Cardiac muscle cell (in vitro differentiated cells and primary cell): ENCODE data around the gene PTCD1. TPM values are rescaled to one million over a fixed set of nuclear protein-coding genes. Genes with fewer than 3 reads are reported as not detected.
"Not testable (repeated sequence)": the region's sequence is repeated elsewhere in the genome, so short reads cannot be mapped to it uniquely, and the experiment has no call there.

Experiments used
- DNase-seq, 2 donors: peaks; one replicate each; pipeline versions ENCODE4 v3.0.0 to v3.0.0-alpha.2; 2010 to 2017; ENCODE audit warnings: low read depth in 1 of 2, low spot score in 1 of 2
- H3K27ac ChIP-seq: fragments of 200-600 bp; sonication (generic); 2 replicates; pipeline ENCODE4 v1.5.1; 2016
- H3K27me3 ChIP-seq: fragments of 200-600 bp; sonication (generic); 2 replicates; pipeline ENCODE4 v1.6.0; 2016; ENCODE audit warnings: control low read depth
- H3K36me3 ChIP-seq: fragments of 200-600 bp; sonication (generic); 2 replicates; pipeline ENCODE4 v1.5.1; 2016; ENCODE audit warnings: control low read depth
- H3K4me1 ChIP-seq: fragments of 200-600 bp; sonication (generic); 2 replicates; pipeline ENCODE4 v1.8.1; 2017; ENCODE audit warnings: low read depth, mild to moderate bottlenecking, mixed run types
- H3K4me3 ChIP-seq: fragments of 200-600 bp; sonication (generic); 2 replicates; pipeline ENCODE4 v1.5.1; 2016; ENCODE audit warnings: mild to moderate bottlenecking
- H3K9me3 ChIP-seq: fragments of 200-600 bp; sonication (generic); 2 replicates; pipeline ENCODE4 v1.5.1; 2017; ENCODE audit warnings: low read depth, mild to moderate bottlenecking, control low read depth
- CTCF ChIP-seq: IDR thresholded peaks from 2 replicates; pipeline ENCODE4 v1.5.1; 2012; ENCODE audit warnings: low read depth, mild to moderate bottlenecking, low read length
- polyA plus RNA-seq: library from polyadenylated mRNA; unstranded; fragments of >200 nt; fragmentation: Nextera tagmentation; extraction: Ambion mirVana; gene quantifications from 2 replicates; pipeline ENCODE4 v1.2.1, GENCODE V29; 2016
- total RNA-seq: library from RNA; depleted of rRNA; stranded (reverse); fragments of >200 nt; gene quantifications from 2 replicates; pipeline ENCODE4 v1.2.3, GENCODE V29; 2016

The PTCD1 gene
- total and polyA plus RNA-seq, 2 experiments from 2014 or later, result 6.1 to 27.9 TPM

GRCh38 chr7:99418260-99418659 lies 20.3 kb downstream of the PTCD1 start:
- H3K27ac ChIP-seq, result no peak overlapping the region
- DNase-seq, result no peak
- no peaks in the 10 kb centered on the region for H3K27me3 ChIP-seq
- no peak overlapping the region for H3K4me3 ChIP-seq
- TF ChIP-seq CTCF, result no peak
- no peaks in the 10 kb centered on the region for H3K4me1 ChIP-seq
- peaks cover 46% of the 10 kb centered on the region for H3K36me3 ChIP-seq
- H3K9me3 ChIP-seq, result no peaks in the 10 kb centered on the region

GRCh38 chr7:99415513-99416127 lies 23.0 kb downstream of the PTCD1 start:
- peak; percentile 50 to 77 for DNase-seq
- H3K36me3 ChIP-seq, result peaks cover 68% of the 10 kb centered on the region
- H3K27ac ChIP-seq, H3K4me3 ChIP-seq, H3K27me3 ChIP-seq, H3K9me3 ChIP-seq, H3K4me1 ChIP-seq: not testable (repeated sequence)
- peak; percentile 68 for TF ChIP-seq CTCF

GRCh38 chr7:99410635-99411034 lies 28.0 kb downstream of the PTCD1 start:
- no peak for TF ChIP-seq CTCF
- Histone ChIP-seq H3K27ac (no peak overlapping the region), H3K9me3 (no peaks in the 10 kb centered on the region), H3K4me3 (no peak overlapping the region), H3K36me3 (peaks cover 34% of the 10 kb centered on the region), H3K4me1 (peaks cover 15% of the 10 kb centered on the region), H3K27me3 (no peaks in the 10 kb centered on the region)
- no peak for DNase-seq

- Histone ChIP-seq H3K4me3 (peak overlapping the region; percentile 89), H3K27me3 (no peaks in the 10 kb centered on the region), H3K27ac (peak overlapping the region; percentile 98), H3K9me3 (no peaks in the 10 kb centered on the region), H3K4me1 (peaks cover 15% of the 10 kb centered on the region), H3K36me3 (peaks cover 34% of the 10 kb centered on the region)
- DNase-seq, result no peak
- TF ChIP-seq CTCF, result no peak
These were observed 28.8 kb downstream of the PTCD1 start for GRCh38 chr7:99409806-99410205.

- Histone ChIP-seq H3K9me3 (no peaks in the 10 kb centered on the region), H3K4me1 (peaks cover 15% of the 10 kb centered on the region), H3K4me3 (peak overlapping the region; percentile 89), H3K36me3 (peaks cover 34% of the 10 kb centered on the region), H3K27ac (peak overlapping the region; percentile 98), H3K27me3 (no peaks in the 10 kb centered on the region)
- TF ChIP-seq CTCF, result no peak
- peak in 1 of 2 donors; percentile 23 for DNase-seq
These were observed 29.4 kb downstream of the PTCD1 start for GRCh38 chr7:99409192-99409572.
